Lung microvascular endothelial cell (primary cell): ENCODE results near the gene FAM53A. TPM values are rescaled to one million over a fixed set of nuclear protein-coding genes. Genes with fewer than 3 reads are reported as not detected.

Source experiments
- DNase-seq, 2 donors: peaks; one replicate each; pipeline versions ENCODE4 v3.0.0 to v3.0.0-alpha.2; 2010; ENCODE audit warnings: low read depth in 2 of 2
- total RNA-seq: library from RNA; depleted of rRNA; stranded (reverse); fragments of >200 nt; gene quantifications from 2 replicates; pipeline ENCODE4 v1.2.1, GENCODE V29; 2014

The FAM53A gene
- total RNA-seq, 1 donor from 2014 or later = 1.4 TPM

- no peak for DNase-seq
Measured at GRCh38 chr4:1660948-1661677, 23.0 kb downstream of the FAM53A start.

GRCh38 chr4:1659104-1660043 is 24.7 kb downstream of the FAM53A start:
- DNase-seq = no peak

- no peak for DNase-seq
Measured at GRCh38 chr4:1658581-1658980, 25.5 kb downstream of the FAM53A start.

GRCh38 chr4:1658146-1658545 is 26.0 kb downstream of the FAM53A start:
- DNase-seq = no peak

- DNase-seq = no peak
Measured at GRCh38 chr4:1656986-1657385, 27.1 kb downstream of the FAM53A start.

- no peak for DNase-seq
Measured at GRCh38 chr4:1656132-1656531, 28.0 kb downstream of the FAM53A start.

- DNase-seq = no peak
Measured at GRCh38 chr4:1655676-1656075, 28.4 kb downstream of the FAM53A start.

GRCh38 chr4:1655081-1655480 is 29.0 kb downstream of the FAM53A start:
- DNase-seq = no peak

GRCh38 chr4:1654216-1654955 is 29.7 kb downstream of the FAM53A start:
- no peak for DNase-seq

- DNase-seq = no peak
Measured at GRCh38 chr4:1653776-1654175, 30.3 kb downstream of the FAM53A start.

GRCh38 chr4:1652088-1652487 is 32.0 kb downstream of the FAM53A start:
- no peak for DNase-seq

- DNase-seq = no peak
Measured at GRCh38 chr4:1651609-1652008, 32.5 kb downstream of the FAM53A start.

- DNase-seq = no peak
Measured at GRCh38 chr4:1648962-1649361, 35.2 kb downstream of the FAM53A start.

- no peak for DNase-seq
Measured at GRCh38 chr4:1647432-1647831, 36.7 kb downstream of the FAM53A start.

- DNase-seq = no peak
Measured at GRCh38 chr4:1646690-1647089, 37.4 kb downstream of the FAM53A start.

GRCh38 chr4:1644891-1645657 is 39.0 kb downstream of the FAM53A start:
- DNase-seq = no peak

GRCh38 chr4:1643971-1644735 is 40.0 kb downstream of the FAM53A start:
- DNase-seq = no peak

GRCh38 chr4:1642196-1642951 is 41.7 kb downstream of the FAM53A start:
- no peak for DNase-seq

- DNase-seq = no peak
Measured at GRCh38 chr4:1641671-1642070, 42.4 kb downstream of the FAM53A start.
